Lower lobe of right lung (tissue), 2 donors: ENCODE results near the gene BARHL2. TPM values are rescaled to one million over a fixed set of nuclear protein-coding genes. Genes with fewer than 3 reads are reported as not detected.
A peak's percentile ranks its signal among the peaks of the same experiment; 100 is the strongest.

Experiments
- ATAC-seq, 2 donors: fragments of 200-7000 bp; cut with Tn5 transposase; one replicate each; pipeline ENCODE4 v1.9.1; 2020 to 2022; ENCODE audit warnings: mild to moderate bottlenecking in 2 of 2, moderate library complexity in 2 of 2
- DNase-seq: peaks from one replicate; pipeline ENCODE4 v3.0.0-alpha.2; 2020
- H3K27ac ChIP-seq: fragments of 200-600 bp; one replicate; pipeline ENCODE4 v1.8.0; 2022
- H3K27me3 ChIP-seq: fragments of 200-600 bp; one replicate; pipeline ENCODE4 v1.8.0; 2022; ENCODE audit warnings: low read depth
- H3K36me3 ChIP-seq: fragments of 200-600 bp; one replicate; pipeline ENCODE4 v1.8.0; 2022; ENCODE audit warnings: mild to moderate bottlenecking
- H3K4me1 ChIP-seq: fragments of 200-600 bp; one replicate; pipeline ENCODE4 v1.8.0; 2022
- H3K4me3 ChIP-seq: fragments of 200-600 bp; one replicate; pipeline ENCODE4 v1.8.0; 2022; ENCODE audit warnings: mild to moderate bottlenecking
- H3K9me3 ChIP-seq: fragments of 200-600 bp; one replicate; pipeline ENCODE4 v1.8.0; 2022
- CTCF ChIP-seq: fragments of 200-600 bp; IDR thresholded peaks from one replicate; pipeline ENCODE4 v1.8.0; 2022; ENCODE audit warnings: antibody characterized with exemption, mild to moderate bottlenecking
- intact Hi-C: fragments of 100-400 bp; cut with DNase I; formaldehyde crosslinking; loops from one replicate; pipeline ENCODE4 v1.11.0; 2022
- long read RNA-seq: library from polyadenylated mRNA; unstranded; transcript quantifications from one replicate; pipeline ENCODE4 v2.0.0, GENCODE V29; 2021
- total RNA-seq: library from RNA; stranded (reverse); fragmentation: NEBNext Ultra II Directional; extraction: Animal tissue kit (Norgen Biotek cat#: 25700); gene quantifications from one replicate; pipeline ENCODE4 v1.2.1, GENCODE V29; 2021
- donor health status: DM: no; HTN: yes; CAD: no; lungs with severe emphysema.

BARHL2 gene
- not detected for total RNA-seq
- long read RNA-seq = 0 reads

GRCh38 chr1:90716552-90717355 is at the start of gene BARHL2:
Gene BARHL2, minus strand, starts transcription at chr1:90717302. Its CDS starts 107 bp downstream, at chr1:90717195.
- peak within 1 kb of the TSS; percentile 35 for H3K4me3 ChIP-seq
- ATAC-seq = no peak
- no peaks in the 10 kb centered on the region for H3K36me3 ChIP-seq
- TF ChIP-seq CTCF = no peak
- intact Hi-C loops = no loop called here
- DNase-seq = no peak
- H3K9me3 ChIP-seq = no peaks in the 10 kb centered on the region
- peaks cover 13% of the 10 kb centered on the region for H3K4me1 ChIP-seq
- H3K27ac ChIP-seq = no peak within 1 kb of the TSS
- H3K27me3 ChIP-seq = peaks cover 95% of the 10 kb centered on the region

GRCh38 chr1:90763930-90764329 is 46.8 kb upstream of the BARHL2 start:
- TF ChIP-seq CTCF = no peak
- Histone ChIP-seq H3K4me1 (no peaks in the 10 kb centered on the region), H3K9me3 (no peaks in the 10 kb centered on the region), H3K27ac (no peak overlapping the region), H3K36me3 (no peaks in the 10 kb centered on the region), H3K4me3 (no peak overlapping the region), H3K27me3 (peaks cover 5% of the 10 kb centered on the region)
- ATAC-seq (no peak), DNase-seq (no peak)
- intact Hi-C loops = no loop called here

GRCh38 chr1:90763506-90763905 is 46.4 kb upstream of the BARHL2 start:
- ATAC-seq (no peak), DNase-seq (no peak)
- Histone ChIP-seq H3K4me3 (no peak overlapping the region), H3K27ac (no peak overlapping the region), H3K36me3 (no peaks in the 10 kb centered on the region), H3K27me3 (peaks cover 5% of the 10 kb centered on the region), H3K4me1 (no peaks in the 10 kb centered on the region), H3K9me3 (no peaks in the 10 kb centered on the region)
- intact Hi-C loops = no loop called here
- TF ChIP-seq CTCF = no peak

GRCh38 chr1:90761781-90762589 is 44.9 kb upstream of the BARHL2 start:
- Histone ChIP-seq H3K36me3 (no peaks in the 10 kb centered on the region), H3K27me3 (peaks cover 5% of the 10 kb centered on the region), H3K9me3 (no peaks in the 10 kb centered on the region), H3K4me3 (no peak overlapping the region), H3K4me1 (no peaks in the 10 kb centered on the region), H3K27ac (no peak overlapping the region)
- ATAC-seq = no peak
- DNase-seq = no peak
- TF ChIP-seq CTCF = no peak
- intact Hi-C loops = no loop called here

GRCh38 chr1:90761156-90761555 is 44.1 kb upstream of the BARHL2 start:
- no peaks in the 10 kb centered on the region for H3K9me3 ChIP-seq
- H3K36me3 ChIP-seq = no peaks in the 10 kb centered on the region
- no peaks in the 10 kb centered on the region for H3K4me1 ChIP-seq
- no peak overlapping the region for H3K4me3 ChIP-seq
- DNase-seq (no peak), ATAC-seq (no peak)
- no peak for TF ChIP-seq CTCF
- peaks cover 5% of the 10 kb centered on the region for H3K27me3 ChIP-seq
- no peak overlapping the region for H3K27ac ChIP-seq
- intact Hi-C loops = no loop called here
